Sigmoid colon (tissue), 4 donors: ENCODE measurements around the gene LNPEP.

Experiments used
- EP300 ChIP-seq, 4 donors: sonication (generic); formaldehyde crosslinking; IDR thresholded peaks; one replicate each; pipeline ENCODE4 v1.6.1; 2017; ENCODE audit warnings: antibody characterized with exemption in 4 of 4
- POLR2AphosphoS5 ChIP-seq, 4 donors: sonication (generic); formaldehyde crosslinking; IDR thresholded peaks; one replicate each; pipeline ENCODE4 v1.6.1; 2017; ENCODE audit warnings: antibody characterized with exemption in 4 of 4
- TF ChIP-seq, protein P1 (sequence below), 4 experiments: fragments of 450-650 bp in 3 of 4; fragments of 200-600 bp in 1 of 4; IDR thresholded peaks; one replicate each; pipeline ENCODE4 v1.5.1; 2016 to 2019; ENCODE audit warnings: antibody characterized with exemption in 4 of 4, mild to moderate bottlenecking in 3 of 4, moderate library complexity in 2 of 4

DNA sequence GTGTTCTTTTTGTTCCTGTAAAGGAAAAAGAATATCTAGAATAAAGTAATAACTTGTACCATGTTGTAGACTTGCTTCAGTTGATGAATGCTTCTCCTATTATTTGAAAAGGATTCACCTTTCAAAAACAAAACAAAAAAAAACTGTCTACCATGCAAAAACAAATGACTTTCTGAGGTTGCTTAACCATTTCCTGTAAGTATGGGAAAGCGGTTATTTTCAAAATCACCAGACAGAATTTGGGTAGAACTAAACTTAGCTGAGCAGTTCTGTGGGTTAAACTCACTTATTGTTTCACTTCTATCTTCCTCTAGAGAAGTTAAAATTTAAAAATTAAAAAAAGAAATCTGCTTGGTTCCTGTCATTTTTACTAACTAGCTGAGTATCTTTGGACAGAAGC is 25.2 kb downstream of the LNPEP start:
- no peak for TF ChIP-seq POLR2AphosphoS5 (IDR thresholded peaks at IDR 0.05)
- TF ChIP-seq, protein P1, sequence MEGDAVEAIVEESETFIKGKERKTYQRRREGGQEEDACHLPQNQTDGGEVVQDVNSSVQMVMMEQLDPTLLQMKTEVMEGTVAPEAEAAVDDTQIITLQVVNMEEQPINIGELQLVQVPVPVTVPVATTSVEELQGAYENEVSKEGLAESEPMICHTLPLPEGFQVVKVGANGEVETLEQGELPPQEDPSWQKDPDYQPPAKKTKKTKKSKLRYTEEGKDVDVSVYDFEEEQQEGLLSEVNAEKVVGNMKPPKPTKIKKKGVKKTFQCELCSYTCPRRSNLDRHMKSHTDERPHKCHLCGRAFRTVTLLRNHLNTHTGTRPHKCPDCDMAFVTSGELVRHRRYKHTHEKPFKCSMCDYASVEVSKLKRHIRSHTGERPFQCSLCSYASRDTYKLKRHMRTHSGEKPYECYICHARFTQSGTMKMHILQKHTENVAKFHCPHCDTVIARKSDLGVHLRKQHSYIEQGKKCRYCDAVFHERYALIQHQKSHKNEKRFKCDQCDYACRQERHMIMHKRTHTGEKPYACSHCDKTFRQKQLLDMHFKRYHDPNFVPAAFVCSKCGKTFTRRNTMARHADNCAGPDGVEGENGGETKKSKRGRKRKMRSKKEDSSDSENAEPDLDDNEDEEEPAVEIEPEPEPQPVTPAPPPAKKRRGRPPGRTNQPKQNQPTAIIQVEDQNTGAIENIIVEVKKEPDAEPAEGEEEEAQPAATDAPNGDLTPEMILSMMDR (IDR thresholded peaks at IDR 0.05): no peak
- TF ChIP-seq EP300 (IDR thresholded peaks at IDR 0.05): no peak
